CD14-positive monocyte (primary cell): ENCODE results near the gene ST13. TPM values are rescaled to one million over a fixed set of nuclear protein-coding genes. Genes with fewer than 3 reads are reported as not detected.
"Not testable (repeated sequence)": the region's sequence is repeated elsewhere in the genome, so short reads cannot be mapped to it uniquely, and the experiment has no call there.

Source experiments
- DNase-seq, 3 donors: peaks; one replicate each; pipeline ENCODE4 v3.0.0-alpha.2; 2011 to 2022
- H2AFZ ChIP-seq: 2 replicates; pipeline ENCODE4 v1.6.0; 2012; ENCODE audit warnings: mild to moderate bottlenecking, low read depth, low read length, inconsistent platforms; ENCODE audit not compliant: insufficient read depth, poor library complexity, severe bottlenecking
- H3K27ac ChIP-seq, 2 donors: 1 replicate in 1 of 2; 2 replicates in 1 of 2; pipeline ENCODE4 v1.5.1; 2012 to 2013; ENCODE audit warnings: low read length in 2 of 2, control low read depth in 1 of 2, inconsistent platforms in 1 of 2, low read depth in 1 of 2, mild to moderate bottlenecking in 1 of 2
- H3K27me3 ChIP-seq, 2 donors: one replicate each; pipeline versions ENCODE4 v1.6.0 to v1.6.1; 2011 to 2013; ENCODE audit warnings: low read length in 2 of 2; ENCODE audit not compliant: control insufficient read depth in 2 of 2, insufficient read depth in 2 of 2
- H3K36me3 ChIP-seq, 2 donors: replicated peaks in 1 of 2; 1 replicate in 1 of 2; 2 replicates in 1 of 2; pipeline versions ENCODE4 v1.5.1 to v1.6.1; 2012 to 2013; ENCODE audit warnings: low read length in 2 of 2, control low read depth in 1 of 2, inconsistent platforms in 1 of 2, mild to moderate bottlenecking in 1 of 2; ENCODE audit not compliant: insufficient read depth in 2 of 2, control insufficient read depth in 1 of 2
- H3K4me1 ChIP-seq, 2 donors: 1 replicate in 1 of 2; 2 replicates in 1 of 2; pipeline versions ENCODE4 v1.5.1 to v1.6.1; 2012 to 2013; ENCODE audit warnings: low read length in 2 of 2, control low read depth in 1 of 2, inconsistent platforms in 1 of 2, mild to moderate bottlenecking in 1 of 2, moderate library complexity in 1 of 2; ENCODE audit not compliant: insufficient read depth in 2 of 2, control insufficient read depth in 1 of 2
- H3K4me2 ChIP-seq: replicated peaks from 2 replicates; pipeline ENCODE3; 2012; ENCODE audit warnings: low read length, moderate library complexity, mild to moderate bottlenecking; ENCODE audit not compliant: poor library complexity, severe bottlenecking; ENCODE audit errors: extremely low read depth
- H3K4me3 ChIP-seq, 3 experiments: fragments of 200-600 bp in 1 of 3; sonication (generic) in 1 of 3; replicated peaks in 1 of 3; 1 replicate in 2 of 3; 2 replicates in 1 of 3; pipeline ENCODE4 v1.5.1; 2011 to 2013; ENCODE audit warnings: low read length in 3 of 3, mild to moderate bottlenecking in 3 of 3, control low read depth in 2 of 3, low read depth in 2 of 3, inconsistent platforms in 1 of 3, moderate library complexity in 1 of 3
- H3K79me2 ChIP-seq: 2 replicates; pipeline ENCODE4 v1.6.0; 2012; ENCODE audit warnings: mild to moderate bottlenecking, control low read depth, inconsistent platforms, low read length, moderate library complexity; ENCODE audit not compliant: insufficient read depth
- H3K9ac ChIP-seq: 2 replicates; pipeline ENCODE4 v1.6.0; 2017; ENCODE audit warnings: low read length, mild to moderate bottlenecking; ENCODE audit not compliant: insufficient read depth, poor library complexity, severe bottlenecking
- H3K9me3 ChIP-seq, 2 donors: replicated peaks in 1 of 2; 1 replicate in 1 of 2; 2 replicates in 1 of 2; pipeline versions ENCODE4 v1.5.1 to v1.6.1; 2012 to 2013; ENCODE audit warnings: low read length in 2 of 2, control low read depth in 1 of 2; ENCODE audit not compliant: control insufficient read depth in 1 of 2, insufficient read depth in 1 of 2
- H4K20me1 ChIP-seq: 2 replicates; pipeline ENCODE4 v1.6.0; 2012; ENCODE audit warnings: mild to moderate bottlenecking, low read length, control low read depth, moderate library complexity; ENCODE audit not compliant: insufficient read depth
- H3K27ac Mint-ChIP-seq, 7 donors: one replicate each; pipeline ENCODE4 v1.8.0; 2020; ENCODE audit warnings: mild to moderate bottlenecking in 7 of 7, mixed read lengths in 7 of 7, moderate library complexity in 6 of 7, inconsistent platforms in 2 of 7
- H3K27me3 Mint-ChIP-seq, 3 donors: one replicate each; pipeline ENCODE4 v1.8.0; 2021 to 2022; ENCODE audit warnings: low read depth in 3 of 3, mild to moderate bottlenecking in 3 of 3, mixed read lengths in 3 of 3, moderate library complexity in 3 of 3, inconsistent platforms in 1 of 3
- H3K36me3 Mint-ChIP-seq, 2 donors: one replicate each; pipeline ENCODE4 v1.8.0; 2020; ENCODE audit warnings: mixed read lengths in 2 of 2, inconsistent platforms in 1 of 2, mild to moderate bottlenecking in 1 of 2
- H3K4me1 Mint-ChIP-seq: one replicate; pipeline ENCODE4 v1.8.0; 2020; ENCODE audit warnings: mild to moderate bottlenecking, mixed read lengths
- H3K4me3 Mint-ChIP-seq, 2 donors: one replicate each; pipeline ENCODE4 v1.8.0; 2020; ENCODE audit warnings: mild to moderate bottlenecking in 2 of 2, mixed read lengths in 2 of 2, moderate library complexity in 1 of 2
- H3K9me3 Mint-ChIP-seq, 7 donors: one replicate each; pipeline ENCODE4 v1.8.0; 2020 to 2022; ENCODE audit warnings: mixed read lengths in 7 of 7, mild to moderate bottlenecking in 6 of 7, moderate library complexity in 6 of 7, inconsistent platforms in 2 of 7
- CTCF ChIP-seq: fragments of 200-600 bp; IDR thresholded peaks from one replicate; pipeline ENCODE4 v1.8.0; 2022; ENCODE audit warnings: antibody characterized with exemption, mild to moderate bottlenecking
- WGBS: methylation state at CpG from one replicate; pipeline ENCODE4 v1.1.5; 2013; ENCODE audit warnings: missing lambda C conversion rate; ENCODE audit not compliant: insufficient coverage; 5-methylcytosine and 5-hydroxymethylcytosine counted together
- intact Hi-C, 2 donors: fragments of 100-400 bp; cut with micrococcal nuclease; formaldehyde crosslinking; loops; one replicate each; pipeline versions ENCODE4 v1.15.0 to v1.15.1; 2023
- polyA plus RNA-seq, 3 donors: library from polyadenylated mRNA; depleted of rRNA in 1 of 3; unstranded in 2 of 3; stranded (reverse) in 1 of 3; fragments of 300-500 nt in 2 of 3; fragments of >200 nt in 1 of 3; fragmentation: Illumina TruSeq in 2 of 3; gene quantifications; 1 replicate in 2 of 3; 2 replicates in 1 of 3; pipeline ENCODE4 v1.2.3, GENCODE V29; 2012 to 2021

Gene ST13
- polyA plus RNA-seq, 3 donors, result 56.1 to 81.3 (median 67.2) TPM

DNA sequence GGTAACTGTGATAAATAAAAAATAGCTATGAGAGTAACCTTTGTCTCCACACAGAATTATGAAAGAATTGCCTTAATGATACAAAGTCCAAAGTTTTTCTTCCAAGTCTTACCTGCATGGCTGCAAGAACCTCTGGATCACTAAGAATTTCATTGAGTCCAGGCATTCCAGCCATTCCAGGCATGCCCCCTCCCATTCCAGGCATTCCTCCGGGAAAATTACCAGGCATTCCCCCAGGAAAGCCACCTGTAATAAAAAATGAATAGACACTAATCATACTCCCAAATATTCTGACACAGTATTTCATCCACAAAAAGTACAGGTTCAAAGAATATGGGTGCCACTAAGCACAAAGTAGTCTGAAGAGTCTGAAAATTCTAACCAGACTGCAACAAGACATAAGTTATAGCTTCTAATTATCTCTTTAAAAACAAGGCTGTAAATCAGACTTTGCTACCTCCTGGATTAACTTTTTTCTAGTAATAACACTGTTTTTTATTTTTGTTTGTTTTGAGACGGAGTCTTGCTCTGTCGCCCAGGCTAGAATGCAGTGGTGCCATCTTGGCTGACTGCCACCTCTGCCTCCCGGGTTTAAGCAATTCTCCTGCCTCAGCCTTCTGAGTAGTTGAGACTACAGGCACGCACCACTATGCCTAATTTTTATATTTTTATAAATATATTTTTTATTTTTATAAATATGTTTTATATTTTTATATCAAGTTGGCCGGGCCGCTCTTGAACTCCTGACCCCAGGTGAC lies 29.3 kb downstream of the ST13 start:
- H3K4me2 ChIP-seq, result no peak overlapping the region
- H3K79me2 ChIP-seq, result no peaks in the 10 kb centered on the region
- no peaks in the 10 kb centered on the region for H3K4me1 Mint-ChIP-seq
- H3K4me3 Mint-ChIP-seq, result no peak overlapping the region
- H3K36me3 Mint-ChIP-seq, result peaks cover 50 to 67% of the 10 kb centered on the region in 2 donors
- no peaks in the 10 kb centered on the region for H4K20me1 ChIP-seq
- H3K27ac Mint-ChIP-seq, result peak overlapping the region in 1 of 7 donors; percentile 21
- H3K27me3 Mint-ChIP-seq, result no peaks in the 10 kb centered on the region
- H3K9me3 ChIP-seq, result no peaks in the 10 kb centered on the region
- no peak for DNase-seq
- intact Hi-C loops, result no loop called here
- no peaks in the 10 kb centered on the region for H3K4me1 ChIP-seq
- H3K27me3 ChIP-seq, result no peaks in the 10 kb centered on the region
- TF ChIP-seq CTCF, result no peak
- WGBS, result 100% methylated on average over 1 of the region's 7 CpGs
- no peak overlapping the region for H3K4me3 ChIP-seq
- no peak overlapping the region for H2AFZ ChIP-seq
- H3K36me3 ChIP-seq, result peaks cover 67 to 89% of the 10 kb centered on the region in 2 donors
- H3K9me3 Mint-ChIP-seq, result no peaks in the 10 kb centered on the region
- no peak overlapping the region for H3K9ac ChIP-seq
- no peak overlapping the region for H3K27ac ChIP-seq

DNA sequence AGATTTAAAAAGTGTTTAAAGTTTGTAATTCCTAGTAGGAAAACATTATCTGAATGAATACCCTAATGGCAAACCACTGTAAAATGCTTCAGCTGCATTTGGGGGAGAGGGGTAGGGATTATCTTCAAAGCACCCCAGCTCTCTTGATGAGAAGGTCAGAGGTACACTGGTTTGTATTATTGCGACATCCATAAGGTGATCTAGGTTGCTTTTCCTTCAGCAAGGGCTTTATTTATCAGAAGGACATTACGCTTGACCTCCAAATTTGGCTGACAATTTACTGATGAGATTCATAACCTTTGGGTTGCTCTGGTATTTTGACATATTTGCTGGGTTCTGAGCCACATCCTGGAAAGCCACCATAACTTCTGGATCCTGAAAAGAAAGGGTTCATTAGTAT lies 30.1 kb downstream of the ST13 start:
- H3K9me3 ChIP-seq, H3K4me3 Mint-ChIP-seq, H3K9me3 Mint-ChIP-seq, H3K4me2 ChIP-seq, H3K27me3 ChIP-seq, intact Hi-C loops, H3K4me1 ChIP-seq, H2AFZ ChIP-seq, DNase-seq, H3K27me3 Mint-ChIP-seq, H3K27ac Mint-ChIP-seq, H3K4me3 ChIP-seq, H3K4me1 Mint-ChIP-seq, H3K79me2 ChIP-seq, H3K9ac ChIP-seq, H3K27ac ChIP-seq, H4K20me1 ChIP-seq: not testable (repeated sequence)
- H3K36me3 ChIP-seq, result peaks cover 60 to 80% of the 10 kb centered on the region in 2 donors
- WGBS, result 100% methylated on average over 1 of the region's 2 CpGs
- H3K36me3 Mint-ChIP-seq, result peaks cover 44 to 59% of the 10 kb centered on the region in 2 donors
